Measurements from ENCODE around the gene IVNS1ABP. TPM values are rescaled to one million over a fixed set of nuclear protein-coding genes. Genes with fewer than 3 reads are reported as not detected.

IVNS1ABP gene
- total and polyA plus RNA-seq, 9 of the 15 experiments (the other 6 are each of a cell fraction or from before 2014, with no cell fraction given) = 30.6 to 126 (median 77.7) TPM

GRCh38 chr1:185317034-185317885, at the start of gene IVNS1ABP (continued):
- TF ChIP-seq E2F8 (IDR thresholded peaks at IDR 0.05; ENCODE audit: low read depth, partially characterized antibody) (peak; percentile 11), PHF8 (IDR thresholded peaks at IDR 0.05; ENCODE audit: borderline replicate concordance, low read length) (peak; percentile 75; the same call in 1 of the 2 replicates), E2F1 (CRISPR knock-in tag; IDR thresholded peaks at IDR 0.05) (peak; percentile 48; the same call in 1 of the 2 replicates), TEAD2 (tag; IDR thresholded peaks at IDR 0.05) (no peak), SFPQ (IDR thresholded peaks at IDR 0.05; ENCODE audit: low read depth, low read length) (no peak), POLR2G (IDR thresholded peaks at IDR 0.05; ENCODE audit: low read depth, low read length) (peak; percentile 94), JUNB (CRISPR knock-in tag; conservative IDR thresholded peaks at IDR 0.05) (no peak), ZNF609 (CRISPR knock-in tag; IDR thresholded peaks at IDR 0.05; ENCODE audit: borderline replicate concordance) (peak; percentile 61; the same call in 1 of the 2 replicates), NFYB (IDR thresholded peaks at IDR 0.05; ENCODE audit: extremely low read depth, insufficient read length) (no peak), RAD51 (IDR thresholded peaks at IDR 0.05; ENCODE audit: borderline replicate concordance, low read depth) (no peak; the same call in 1 of the 2 replicates), FOXJ2 (tag; IDR thresholded peaks at IDR 0.05) (peak; percentile 77), CHD2 (IDR thresholded peaks at IDR 0.05; ENCODE audit: low read depth, low read length) (peak; percentile 60), TBP (optimal IDR thresholded peaks at IDR 0.05; ENCODE audit: low read depth, low read length) (peak; percentile 94), DPF2 (IDR thresholded peaks at IDR 0.05) (peak; percentile 85), NFIX (CRISPR knock-in tag; IDR thresholded peaks at IDR 0.05; ENCODE audit: low read depth) (no peak), ZNF444 (CRISPR knock-in tag; IDR thresholded peaks at IDR 0.05) (no peak)
